Bronchial epithelial cell (primary cell): ENCODE results near the gene NFIC. TPM values are rescaled to one million over a fixed set of nuclear protein-coding genes. Genes with fewer than 3 reads are reported as not detected.

Experiments used
- DNase-seq: peaks from one replicate; pipeline ENCODE4 v3.0.0-alpha.2; 2010; ENCODE audit warnings: low read depth
- FAIRE-seq: peaks from 2 replicates; lab custom pipeline; 2011; peaks lifted over from hg19 to GRCh38; lab: Jason Lieb, UNC
- H3K27me3 ChIP-seq: 2 replicates; pipeline ENCODE4 v1.5.1; 2011; ENCODE audit warnings: low read length; ENCODE audit not compliant: control insufficient read depth, insufficient read depth
- H3K36me3 ChIP-seq: 2 replicates; pipeline ENCODE4 v1.5.1; 2011; ENCODE audit warnings: low read length; ENCODE audit not compliant: control insufficient read depth, insufficient read depth
- H3K4me3 ChIP-seq: 2 replicates; pipeline ENCODE4 v1.5.1; 2011; ENCODE audit warnings: mild to moderate bottlenecking, low read depth, low read length, control low read depth
- total RNA-seq: library from RNA; depleted of rRNA; stranded (reverse); fragments of >200 nt; gene quantifications from 2 replicates; pipeline ENCODE4 v1.2.1, GENCODE V29; 2014
- TF ChIP-seq, protein P1 (sequence below): IDR thresholded peaks from 2 replicates; pipeline ENCODE4 v1.5.1; 2011; ENCODE audit warnings: mild to moderate bottlenecking, moderate library complexity, low read length, control low read depth, inconsistent platforms; ENCODE audit not compliant: insufficient read depth, severe bottlenecking

Gene NFIC
- total RNA-seq, 1 donor from 2014 or later = 17.6 TPM

DNA sequence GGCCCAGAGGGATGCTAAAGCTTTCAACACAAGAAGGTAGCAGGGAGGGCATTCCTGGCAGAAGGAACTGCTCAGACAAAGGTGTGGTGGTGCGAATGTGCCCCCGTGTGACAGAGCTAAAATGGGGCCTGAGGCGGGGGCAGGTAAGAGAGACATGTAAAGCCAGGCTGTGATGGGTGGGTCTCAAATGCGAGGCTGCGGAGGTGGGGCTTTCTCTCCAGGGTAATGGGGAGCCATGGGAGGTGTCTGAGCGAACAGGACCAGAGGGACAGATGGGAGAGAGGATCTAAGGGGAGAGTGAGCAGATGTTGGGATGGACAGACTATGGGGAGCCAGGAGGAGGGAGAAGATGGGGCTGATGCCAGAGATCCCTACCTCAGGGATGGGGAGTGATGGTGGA, 44.7 kb upstream of the NFIC start:
- TF ChIP-seq, protein P1, sequence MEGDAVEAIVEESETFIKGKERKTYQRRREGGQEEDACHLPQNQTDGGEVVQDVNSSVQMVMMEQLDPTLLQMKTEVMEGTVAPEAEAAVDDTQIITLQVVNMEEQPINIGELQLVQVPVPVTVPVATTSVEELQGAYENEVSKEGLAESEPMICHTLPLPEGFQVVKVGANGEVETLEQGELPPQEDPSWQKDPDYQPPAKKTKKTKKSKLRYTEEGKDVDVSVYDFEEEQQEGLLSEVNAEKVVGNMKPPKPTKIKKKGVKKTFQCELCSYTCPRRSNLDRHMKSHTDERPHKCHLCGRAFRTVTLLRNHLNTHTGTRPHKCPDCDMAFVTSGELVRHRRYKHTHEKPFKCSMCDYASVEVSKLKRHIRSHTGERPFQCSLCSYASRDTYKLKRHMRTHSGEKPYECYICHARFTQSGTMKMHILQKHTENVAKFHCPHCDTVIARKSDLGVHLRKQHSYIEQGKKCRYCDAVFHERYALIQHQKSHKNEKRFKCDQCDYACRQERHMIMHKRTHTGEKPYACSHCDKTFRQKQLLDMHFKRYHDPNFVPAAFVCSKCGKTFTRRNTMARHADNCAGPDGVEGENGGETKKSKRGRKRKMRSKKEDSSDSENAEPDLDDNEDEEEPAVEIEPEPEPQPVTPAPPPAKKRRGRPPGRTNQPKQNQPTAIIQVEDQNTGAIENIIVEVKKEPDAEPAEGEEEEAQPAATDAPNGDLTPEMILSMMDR = no peak
- no peak for FAIRE-seq
- H3K4me3 ChIP-seq = no peak overlapping the region

DNA sequence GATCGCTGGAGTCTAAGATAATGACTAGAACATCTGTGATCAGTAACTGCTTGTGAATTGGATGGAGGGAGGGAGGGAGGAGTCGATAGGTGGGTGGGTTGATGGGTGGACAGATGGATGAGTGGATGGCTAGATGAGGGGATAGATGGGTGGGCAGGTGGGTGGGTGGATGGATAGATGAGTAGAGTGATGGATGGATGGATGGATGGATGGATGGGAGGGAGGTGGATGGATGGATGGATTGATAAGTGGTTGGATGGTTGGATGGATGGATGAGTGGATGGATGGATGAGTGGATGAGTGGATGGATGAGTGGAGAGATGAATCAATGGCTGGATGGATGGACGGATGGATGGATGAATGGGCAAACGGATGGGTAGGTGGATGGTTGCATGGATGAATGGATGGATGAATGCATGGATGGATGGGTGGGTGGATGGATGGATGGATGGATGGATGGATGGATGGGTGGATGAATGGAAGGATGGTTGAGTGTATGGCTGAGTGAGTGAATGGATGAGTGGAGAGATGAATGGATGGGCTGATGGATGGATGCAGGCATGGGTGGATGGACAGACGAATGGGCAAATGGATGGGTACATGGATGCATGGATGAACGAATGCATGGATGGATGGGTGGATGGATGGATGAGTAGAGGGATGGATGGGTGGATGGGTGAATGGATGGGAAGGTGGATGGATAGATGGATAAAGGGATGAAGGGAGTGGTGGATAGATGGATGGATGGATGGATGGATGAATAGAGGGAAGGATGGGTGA, 44.0 kb upstream of the NFIC start:
- FAIRE-seq = peak; percentile 66

More for the DNA sequence above, 44.7 kb upstream of the NFIC start:
- H3K27me3 ChIP-seq = no peaks in the 10 kb centered on the region
- no peaks in the 10 kb centered on the region for H3K36me3 ChIP-seq
- no peak for DNase-seq

DNA sequence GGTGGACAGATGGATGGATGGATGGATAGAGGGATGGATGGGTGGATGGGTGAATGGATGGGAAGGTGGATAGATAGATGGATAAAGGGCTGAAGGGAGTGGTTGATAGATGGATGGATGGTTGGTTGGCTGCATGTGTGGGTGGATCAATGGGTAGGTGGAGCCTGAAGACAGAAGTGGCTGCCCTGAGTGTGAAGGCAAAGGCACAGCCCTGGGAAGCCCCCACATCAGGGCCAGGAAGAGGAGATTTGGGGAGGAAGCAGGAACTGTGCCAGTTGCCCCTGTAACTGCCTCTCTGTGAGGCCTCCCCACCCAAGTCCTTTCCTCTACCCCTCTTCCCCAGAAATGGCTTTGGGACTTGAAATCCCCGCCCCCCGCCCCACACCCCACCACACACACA, 43.4 kb upstream of the NFIC start:
- TF ChIP-seq, protein P1 = no peak
- no peaks in the 10 kb centered on the region for H3K36me3 ChIP-seq

More for the DNA sequence above, 44.0 kb upstream of the NFIC start:
- TF ChIP-seq, protein P1 = no peak
- no peaks in the 10 kb centered on the region for H3K36me3 ChIP-seq
- H3K27me3 ChIP-seq = no peaks in the 10 kb centered on the region
- DNase-seq = no peak
- no peak overlapping the region for H3K4me3 ChIP-seq

DNA sequence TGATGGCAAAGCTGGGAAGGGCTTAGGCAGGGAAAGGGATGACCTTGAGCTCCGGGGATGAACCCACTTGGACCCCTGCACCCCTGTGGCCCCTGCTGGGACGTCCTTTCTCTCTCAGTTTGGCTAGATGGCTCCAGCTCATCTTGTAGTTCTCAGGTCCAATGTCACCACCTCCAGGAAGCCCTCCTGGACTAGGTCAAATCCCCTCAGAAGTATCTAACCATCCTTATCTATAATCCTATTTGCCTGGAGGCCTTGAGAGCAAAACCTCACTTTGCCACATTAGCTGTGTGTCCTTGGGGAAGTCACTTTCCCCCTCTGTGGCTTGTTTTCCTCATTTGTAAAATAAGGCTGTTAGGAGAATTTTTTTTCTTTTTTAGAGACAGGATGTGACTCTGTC, 42.7 kb upstream of the NFIC start:
- FAIRE-seq (no peak), DNase-seq (no peak)
- no peaks in the 10 kb centered on the region for H3K27me3 ChIP-seq
- no peak overlapping the region for H3K4me3 ChIP-seq
- no peaks in the 10 kb centered on the region for H3K36me3 ChIP-seq
- TF ChIP-seq, protein P1 = no peak

More for the DNA sequence above, 43.4 kb upstream of the NFIC start:
- DNase-seq (no peak), FAIRE-seq (no peak)
- H3K27me3 ChIP-seq = no peaks in the 10 kb centered on the region
- no peak overlapping the region for H3K4me3 ChIP-seq

DNA sequence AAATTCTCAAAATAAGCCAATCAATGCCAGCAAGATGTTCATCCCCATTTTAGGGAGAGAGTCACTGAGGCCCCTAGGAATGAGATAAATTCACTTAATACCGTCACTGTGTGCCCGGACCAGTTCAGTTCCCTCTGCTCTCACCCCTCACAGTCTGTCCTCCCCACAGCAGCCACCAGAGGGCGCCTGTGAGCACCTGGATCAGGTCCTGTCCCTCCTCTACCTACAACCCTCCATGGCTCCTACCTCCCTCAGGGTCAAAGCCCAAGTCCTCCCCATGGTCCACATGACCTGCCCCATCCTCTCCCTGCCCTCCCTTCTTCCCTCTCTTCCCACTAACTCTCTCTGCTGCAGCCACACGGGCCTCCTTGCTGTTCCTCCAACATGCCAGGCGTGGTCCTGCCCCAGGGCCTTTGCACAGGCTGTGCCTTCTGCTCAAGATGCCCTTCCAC, 42.0 kb upstream of the NFIC start:
- Histone ChIP-seq H3K27me3 (no peaks in the 10 kb centered on the region), H3K4me3 (no peak overlapping the region), H3K36me3 (no peaks in the 10 kb centered on the region)
- FAIRE-seq (no peak), DNase-seq (no peak)
- TF ChIP-seq, protein P1 = peak; percentile 82

DNA sequence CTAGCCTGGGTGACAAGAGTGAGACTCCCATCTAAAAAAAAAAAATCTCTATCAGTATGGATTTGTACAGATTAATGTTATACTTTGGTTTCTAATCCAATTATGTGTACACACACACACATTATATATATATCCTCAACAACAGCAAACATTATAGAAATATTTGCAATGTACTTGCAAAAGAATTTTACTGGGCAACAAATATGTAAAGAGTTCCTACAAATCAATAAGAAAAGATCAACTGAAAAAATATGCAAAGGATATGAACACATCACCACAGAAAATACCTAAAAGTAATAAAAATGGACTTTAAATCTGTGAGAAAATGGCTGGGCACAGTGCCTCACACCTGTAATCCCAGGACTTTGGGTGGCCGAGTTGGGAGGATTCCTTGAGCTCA, 40.9 kb upstream of the NFIC start:
- TF ChIP-seq, protein P1 = no peak
- Histone ChIP-seq H3K27me3 (no peaks in the 10 kb centered on the region), H3K4me3 (no peak overlapping the region), H3K36me3 (no peaks in the 10 kb centered on the region)
- no peak for FAIRE-seq
- no peak for DNase-seq
